HG02642 (cell line): Measurements from ENCODE around the gene SYTL2.
"Not testable (repeated sequence)": the region's sequence is repeated elsewhere in the genome, so short reads cannot be mapped to it uniquely, and the experiment has no call there.

Experiments
- ATAC-seq: cut with Tn5 transposase; IDR thresholded peaks from one replicate; pipeline ENCODE4 v1.9.1; 2021; ENCODE audit warnings: mild to moderate bottlenecking; ENCODE audit not compliant: unreplicated experiment, poor library complexity

Gene SYTL2

GRCh38 chr11:85663753-85664614, 147.0 kb downstream of the SYTL2 start:
- peak; percentile 73 for ATAC-seq

GRCh38 chr11:85663080-85663752, 147.7 kb downstream of the SYTL2 start:
- no peak for ATAC-seq

GRCh38 chr11:85661972-85662664, 148.8 kb downstream of the SYTL2 start:
- ATAC-seq = no peak

GRCh38 chr11:85658180-85658579, 152.8 kb downstream of the SYTL2 start:
- ATAC-seq = no peak

- no peak for ATAC-seq
Observed at GRCh38 chr11:85656777-85657176, 154.2 kb downstream of the SYTL2 start.

GRCh38 chr11:85654343-85654742, 156.6 kb downstream of the SYTL2 start:
- not testable (repeated sequence) for ATAC-seq

GRCh38 chr11:85652786-85653447, 158.0 kb downstream of the SYTL2 start:
- no peak for ATAC-seq

GRCh38 chr11:85651118-85651517, 159.8 kb downstream of the SYTL2 start:
- ATAC-seq = no peak

- peak; percentile 100 for ATAC-seq
Observed at GRCh38 chr11:85647604-85648299, 163.2 kb downstream of the SYTL2 start, which contains the start of gene TMEM126A. TMEM126A (plus strand) TSS chr11:85647967; CDS start chr11:85650256, 2,289 bp downstream.

- no peak for ATAC-seq
Observed at GRCh38 chr11:85647078-85647477, 163.9 kb downstream of the SYTL2 start.
